Ovary (tissue), 3 donors: Measurements from ENCODE around the gene DDX25.

Experiments used
- EP300 ChIP-seq: sonication (generic); formaldehyde crosslinking; IDR thresholded peaks from one replicate; pipeline ENCODE4 v1.6.1; 2017; ENCODE audit warnings: antibody characterized with exemption
- POLR2A ChIP-seq: fragments of 450-650 bp; IDR thresholded peaks from one replicate; pipeline ENCODE4 v1.6.1; 2017; ENCODE audit warnings: antibody characterized with exemption, mild to moderate bottlenecking, moderate library complexity
- TF ChIP-seq, protein P1 (sequence below), 3 donors: fragments of 450-650 bp in 2 of 3; fragments of 200-600 bp in 1 of 3; IDR thresholded peaks; one replicate each; pipeline versions ENCODE4 v1.5.1 to v1.8.0; 2016 to 2022; ENCODE audit warnings: antibody characterized with exemption in 3 of 3, mild to moderate bottlenecking in 1 of 3
- donor health status: DM: no; HTN: no; CAD: no.

- TF ChIP-seq, protein P1, sequence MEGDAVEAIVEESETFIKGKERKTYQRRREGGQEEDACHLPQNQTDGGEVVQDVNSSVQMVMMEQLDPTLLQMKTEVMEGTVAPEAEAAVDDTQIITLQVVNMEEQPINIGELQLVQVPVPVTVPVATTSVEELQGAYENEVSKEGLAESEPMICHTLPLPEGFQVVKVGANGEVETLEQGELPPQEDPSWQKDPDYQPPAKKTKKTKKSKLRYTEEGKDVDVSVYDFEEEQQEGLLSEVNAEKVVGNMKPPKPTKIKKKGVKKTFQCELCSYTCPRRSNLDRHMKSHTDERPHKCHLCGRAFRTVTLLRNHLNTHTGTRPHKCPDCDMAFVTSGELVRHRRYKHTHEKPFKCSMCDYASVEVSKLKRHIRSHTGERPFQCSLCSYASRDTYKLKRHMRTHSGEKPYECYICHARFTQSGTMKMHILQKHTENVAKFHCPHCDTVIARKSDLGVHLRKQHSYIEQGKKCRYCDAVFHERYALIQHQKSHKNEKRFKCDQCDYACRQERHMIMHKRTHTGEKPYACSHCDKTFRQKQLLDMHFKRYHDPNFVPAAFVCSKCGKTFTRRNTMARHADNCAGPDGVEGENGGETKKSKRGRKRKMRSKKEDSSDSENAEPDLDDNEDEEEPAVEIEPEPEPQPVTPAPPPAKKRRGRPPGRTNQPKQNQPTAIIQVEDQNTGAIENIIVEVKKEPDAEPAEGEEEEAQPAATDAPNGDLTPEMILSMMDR (IDR thresholded peaks at IDR 0.05), result no peak
- no peak for TF ChIP-seq POLR2A
- TF ChIP-seq EP300, result no peak
Measured at GRCh38 chr11:125945797-125946520, 41.7 kb downstream of the DDX25 start, which contains the start of gene VSIG10L2.
